OCI-LY7 (cell line): ENCODE measurements around the gene TCF12. TPM values are rescaled to one million over a fixed set of nuclear protein-coding genes. Genes with fewer than 3 reads are reported as not detected.

Experiments
- BruUV-seq: library from RNA; stranded (reverse); fragments of 400-500 nt; replicated peaks from 2 replicates; lab custom pipeline; 2021; lab: Mats Ljungman, UMichigan
- CTCF ChIA-PET: fragments of 300-600 bp; sonication (Branson Sonifier 250); formaldehyde crosslinking; loops from one replicate; lab custom pipeline; 2022; ENCODE audit warnings: antibody characterized with exemption; ENCODE audit not compliant: unreplicated experiment; lab: Charles Lee
- POLR2A ChIA-PET: fragments of 300-600 bp; sonication (Branson Sonifier 250); formaldehyde crosslinking; loops from one replicate; lab custom pipeline; 2022; ENCODE audit warnings: antibody characterized with exemption; lab: Charles Lee
- DNase-seq: peaks from one replicate; pipeline ENCODE4 v3.0.0-alpha.2; 2015; ENCODE audit warnings: low spot score
- H2AFZ ChIP-seq: fragments of 200-600 bp; sonication (generic), shearing (Covaris generic); 2 replicates; pipeline ENCODE4 v1.6.1; 2014; ENCODE audit warnings: mild to moderate bottlenecking, antibody characterized with exemption, low read length, moderate library complexity
- H3K27ac ChIP-seq: fragments of 200-600 bp; sonication (generic); 2 replicates; pipeline ENCODE4 v1.5.1; 2014; ENCODE audit warnings: mixed run types, low read depth, mild to moderate bottlenecking, moderate library complexity, low read length, inconsistent platforms; ENCODE audit not compliant: poor library complexity, severe bottlenecking
- H3K36me3 ChIP-seq: fragments of 200-600 bp; sonication (generic); 2 replicates; pipeline ENCODE4 v1.6.1; 2014; ENCODE audit warnings: mild to moderate bottlenecking, antibody characterized with exemption, low read length, moderate library complexity, mixed read lengths; ENCODE audit not compliant: insufficient read depth
- H3K4me1 ChIP-seq: fragments of 200-600 bp; sonication (generic); 2 replicates; pipeline ENCODE4 v1.5.1; 2014; ENCODE audit warnings: mild to moderate bottlenecking, low read length; ENCODE audit not compliant: insufficient read depth, poor library complexity, severe bottlenecking
- H3K4me2 ChIP-seq: fragments of 200-600 bp; sonication (generic); 2 replicates; pipeline ENCODE4 v1.6.1; 2014; ENCODE audit warnings: mild to moderate bottlenecking, low read length
- H3K4me3 ChIP-seq: fragments of 200-600 bp; sonication (generic); 2 replicates; pipeline ENCODE4 v1.5.1; 2014; ENCODE audit warnings: mild to moderate bottlenecking, low read depth, low read length; ENCODE audit not compliant: poor library complexity, severe bottlenecking
- H3K79me2 ChIP-seq: fragments of 200-600 bp; sonication (generic); 2 replicates; pipeline ENCODE4 v1.6.1; 2016; ENCODE audit warnings: low read depth, mild to moderate bottlenecking, low read length, moderate library complexity, mixed read lengths; ENCODE audit not compliant: insufficient read depth
- H3K9me2 ChIP-seq: fragments of 200-600 bp; sonication (generic); 2 replicates; pipeline ENCODE4 v1.6.1; 2016; ENCODE audit warnings: mild to moderate bottlenecking, low read length, mixed read lengths; ENCODE audit not compliant: insufficient read depth
- H3K9me3 ChIP-seq: fragments of 200-600 bp; sonication (generic); 2 replicates; pipeline ENCODE4 v1.6.1; 2014; ENCODE audit warnings: mild to moderate bottlenecking, mixed run types, low read length, mixed read lengths
- H4K20me1 ChIP-seq: fragments of 200-600 bp; sonication (generic); 2 replicates; pipeline ENCODE4 v1.6.1; 2014; ENCODE audit warnings: mild to moderate bottlenecking, antibody characterized with exemption, low read length, moderate library complexity, mixed read lengths; ENCODE audit not compliant: insufficient read depth
- CTCF ChIP-seq: fragments of 200-600 bp; sonication (generic); conservative IDR thresholded peaks from 2 replicates; pipeline ENCODE4 v1.5.1; 2014; ENCODE audit warnings: mild to moderate bottlenecking, antibody characterized with exemption, low read length, moderate library complexity, mixed read lengths
- EZH2phosphoT487 ChIP-seq: fragments of 200-600 bp; sonication (generic); IDR thresholded peaks from 2 replicates; pipeline ENCODE4 v1.6.1; 2018; ENCODE audit warnings: low read depth, borderline replicate concordance, mild to moderate bottlenecking, mixed run types, antibody characterized with exemption, low read length, moderate library complexity, mixed read lengths
- intact Hi-C: fragments of 100-400 bp; cut with micrococcal nuclease; formaldehyde crosslinking; loops from one replicate; pipeline ENCODE4 v1.10.0; 2022; ENCODE audit not compliant: unreplicated experiment
- total RNA-seq, 2 experiments: library from RNA; depleted of rRNA in 1 of 2; stranded (reverse); fragments of >200 nt in 1 of 2; shearing (Covaris generic) in 1 of 2; gene quantifications; 2 replicates each; pipeline ENCODE4 v1.2.3, GENCODE V29; 2014 to 2022

Gene TCF12
- total RNA-seq, 2 experiments from 2014 or later = 51.6 to 139 TPM

- POLR2A ChIA-PET = no interaction called here
- Histone ChIP-seq H2AFZ (no peak overlapping the region), H3K4me2 (peak overlapping the region; percentile 60; the same call in 1 of the 2 replicates), H3K4me1 (peaks cover 30% of the 10 kb centered on the region), H3K27ac (no peak overlapping the region), H3K79me2 (no peaks in the 10 kb centered on the region), H4K20me1 (no peaks in the 10 kb centered on the region), H3K4me3 (no peak overlapping the region), H3K9me2 (no peaks in the 10 kb centered on the region), H3K9me3 (no peaks in the 10 kb centered on the region), H3K36me3 (no peaks in the 10 kb centered on the region)
- no TSS peak for BruUV-seq
- CTCF ChIA-PET = no interaction called here
- intact Hi-C loops = no loop called here
- no peak for TF ChIP-seq CTCF
- no peak for TF ChIP-seq EZH2phosphoT487
- no peak for DNase-seq
These were observed 384.3 kb downstream of the TCF12 start for GRCh38 chr15:57302640-57303257.

- Histone ChIP-seq H3K36me3 (no peaks in the 10 kb centered on the region), H3K4me3 (no peak overlapping the region), H4K20me1 (no peaks in the 10 kb centered on the region), H3K27ac (no peak overlapping the region), H3K4me2 (no peak overlapping the region), H3K79me2 (no peaks in the 10 kb centered on the region), H3K4me1 (peaks cover 16% of the 10 kb centered on the region), H2AFZ (no peak overlapping the region), H3K9me3 (no peaks in the 10 kb centered on the region), H3K9me2 (no peaks in the 10 kb centered on the region)
- POLR2A ChIA-PET = no interaction called here
- intact Hi-C loops = loop anchor here (5.0 kb wide), 1 partner anchor 93 kb away; no protein-coding TSS in a partner anchor
- TF ChIP-seq CTCF = no peak
- TF ChIP-seq EZH2phosphoT487 = no peak
- no TSS peak for BruUV-seq
- no peak for DNase-seq
- CTCF ChIA-PET = no interaction called here
These were observed 386.6 kb downstream of the TCF12 start for GRCh38 chr15:57305009-57305408.
